DOHH2 (cell line): ENCODE measurements around the gene ARMC9.

ENCODE experiments used
- EZH2phosphoT487 ChIP-seq: fragments of 200-600 bp; sonication (generic); IDR thresholded peaks from 2 replicates; pipeline ENCODE4 v1.6.1; 2017; ENCODE audit warnings: borderline replicate concordance, mild to moderate bottlenecking, antibody characterized with exemption, low read length, moderate library complexity, mixed read lengths
- TF ChIP-seq, protein P1 (sequence below): fragments of 200-600 bp; sonication (generic); IDR thresholded peaks from one replicate; pipeline ENCODE4 v1.5.1; 2014; ENCODE audit warnings: antibody characterized with exemption, mild to moderate bottlenecking, low read depth, low read length; ENCODE audit not compliant: poor library complexity, severe bottlenecking

DNA sequence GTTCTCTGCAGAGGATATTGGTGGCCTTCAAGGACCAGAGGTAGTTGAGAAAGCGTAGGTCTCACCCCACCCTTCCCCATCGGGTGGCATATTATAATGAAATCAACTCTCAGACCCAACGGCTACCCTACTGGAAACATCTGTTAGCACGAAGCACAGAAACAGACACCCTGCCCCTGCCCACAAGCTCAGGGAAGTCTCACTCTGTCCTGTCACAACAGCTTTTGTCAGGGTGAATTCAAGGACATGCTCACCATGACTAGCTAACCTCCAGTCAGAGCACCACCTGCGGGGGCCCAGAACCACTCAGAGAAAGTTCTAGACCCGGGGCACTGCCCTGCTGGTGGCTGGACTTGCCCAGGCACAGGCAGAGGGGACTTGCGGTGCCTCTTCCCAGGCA, 193.6 kb downstream of the ARMC9 start:
- TF ChIP-seq, protein P1, sequence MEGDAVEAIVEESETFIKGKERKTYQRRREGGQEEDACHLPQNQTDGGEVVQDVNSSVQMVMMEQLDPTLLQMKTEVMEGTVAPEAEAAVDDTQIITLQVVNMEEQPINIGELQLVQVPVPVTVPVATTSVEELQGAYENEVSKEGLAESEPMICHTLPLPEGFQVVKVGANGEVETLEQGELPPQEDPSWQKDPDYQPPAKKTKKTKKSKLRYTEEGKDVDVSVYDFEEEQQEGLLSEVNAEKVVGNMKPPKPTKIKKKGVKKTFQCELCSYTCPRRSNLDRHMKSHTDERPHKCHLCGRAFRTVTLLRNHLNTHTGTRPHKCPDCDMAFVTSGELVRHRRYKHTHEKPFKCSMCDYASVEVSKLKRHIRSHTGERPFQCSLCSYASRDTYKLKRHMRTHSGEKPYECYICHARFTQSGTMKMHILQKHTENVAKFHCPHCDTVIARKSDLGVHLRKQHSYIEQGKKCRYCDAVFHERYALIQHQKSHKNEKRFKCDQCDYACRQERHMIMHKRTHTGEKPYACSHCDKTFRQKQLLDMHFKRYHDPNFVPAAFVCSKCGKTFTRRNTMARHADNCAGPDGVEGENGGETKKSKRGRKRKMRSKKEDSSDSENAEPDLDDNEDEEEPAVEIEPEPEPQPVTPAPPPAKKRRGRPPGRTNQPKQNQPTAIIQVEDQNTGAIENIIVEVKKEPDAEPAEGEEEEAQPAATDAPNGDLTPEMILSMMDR, result no peak
- TF ChIP-seq EZH2phosphoT487, result no peak
